ENCODE data around the gene DCT. TPM values are rescaled to one million over a fixed set of nuclear protein-coding genes. Genes with fewer than 3 reads are reported as not detected.
"Not testable (repeated sequence)": the region's sequence is repeated elsewhere in the genome, so short reads cannot be mapped to it uniquely, and the experiment has no call there.

Gene DCT
- total RNA-seq = under 1 TPM in 1 of 2 experiments, not detected in 1; 0.10 TPM

DNA sequence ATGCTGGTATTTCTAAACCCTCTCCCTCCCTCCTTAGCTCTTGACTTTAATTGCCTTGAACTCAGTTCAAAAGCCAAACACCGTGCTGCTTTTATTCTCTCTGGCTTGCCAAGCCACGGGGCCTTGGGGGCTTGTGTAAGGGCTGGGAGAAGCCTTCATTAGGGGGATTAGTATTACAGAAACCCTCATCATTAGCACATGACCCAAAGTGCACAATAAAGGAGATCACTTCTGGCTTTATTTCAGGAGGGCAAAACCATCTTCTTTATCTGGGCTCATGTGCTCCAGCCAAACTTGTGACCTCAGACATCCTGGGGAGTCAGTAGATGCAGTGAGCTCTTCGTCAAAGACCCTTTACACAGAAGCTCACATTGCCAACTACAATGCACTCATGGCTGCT lies at the start of gene DCT:
Gene DCT (minus strand): TSS at position 67 of the 400 bp plus-strand sequence. CDS start 427 bp downstream, outside the sequence.
- Mint-ChIP-seq H3K4me1 (ENCODE audit: low read depth) (no peaks in the 10 kb centered on the region), H3K27ac (no peak within 1 kb of the TSS), H3K9me3 (no peaks in the 10 kb centered on the region), H3K4me3 (no peak within 1 kb of the TSS), H3K36me3 (ENCODE audit: low read depth) (no peaks in the 10 kb centered on the region), H3K27me3 (ENCODE audit: low read depth) (no peaks in the 10 kb centered on the region)
- CTCF ChIA-PET = interaction anchor here (1.0 kb wide), 1 partner anchor 510 kb away, joined by 3 read pairs; no protein-coding TSS in a partner anchor
- DNase-seq = no peak
- intact Hi-C loops (cut with micrococcal nuclease) = no loop called here

DNA sequence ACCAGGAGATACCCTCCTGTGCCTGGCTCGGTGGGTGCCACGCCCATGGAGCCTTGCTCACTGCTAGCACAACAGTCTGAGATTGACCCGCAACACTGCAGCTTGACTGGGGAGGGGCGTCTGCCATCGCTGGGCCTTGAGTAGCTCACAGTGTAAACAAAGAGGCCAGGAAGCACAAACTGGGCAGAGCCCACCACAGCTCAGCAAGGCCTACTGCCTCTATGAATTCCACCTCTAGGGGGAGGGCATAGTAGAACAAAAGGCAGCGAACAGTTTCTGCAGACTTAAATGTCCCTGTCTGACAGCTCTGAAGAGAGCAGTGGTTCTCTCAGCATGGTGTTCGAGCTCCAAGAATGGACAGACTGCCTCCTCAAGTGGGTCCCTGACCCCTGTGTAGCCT lies 47.5 kb upstream of the DCT start:
- H3K4me1 Mint-ChIP-seq (ENCODE audit: low read depth); DNase-seq; H3K4me3 Mint-ChIP-seq; CTCF ChIA-PET; H3K27ac Mint-ChIP-seq; H3K27me3 Mint-ChIP-seq (ENCODE audit: low read depth); H3K36me3 Mint-ChIP-seq (ENCODE audit: low read depth); intact Hi-C loops (cut with micrococcal nuclease): not testable (repeated sequence)
- peaks cover 10% of the 10 kb centered on the region for H3K9me3 Mint-ChIP-seq

DNA sequence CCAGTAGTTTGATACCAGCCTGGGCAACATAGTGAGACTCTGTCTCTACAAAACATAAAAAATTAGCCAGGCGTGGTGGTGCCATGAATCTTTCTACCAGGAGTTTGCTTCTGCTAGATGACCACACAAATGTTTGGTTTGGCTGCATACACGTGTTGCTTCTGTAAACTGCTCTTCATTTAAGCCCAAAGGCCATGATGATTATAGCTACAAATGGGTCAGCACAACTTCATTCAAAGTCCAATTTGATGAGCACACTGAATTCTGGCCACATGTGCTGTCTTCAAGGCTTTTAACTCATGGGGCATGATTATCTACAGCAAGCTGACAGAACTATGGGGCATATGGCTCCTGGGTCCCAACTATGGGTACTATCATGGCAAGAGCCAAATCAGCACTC lies 46.3 kb upstream of the DCT start:
- CTCF ChIA-PET = no interaction called here

DNA sequence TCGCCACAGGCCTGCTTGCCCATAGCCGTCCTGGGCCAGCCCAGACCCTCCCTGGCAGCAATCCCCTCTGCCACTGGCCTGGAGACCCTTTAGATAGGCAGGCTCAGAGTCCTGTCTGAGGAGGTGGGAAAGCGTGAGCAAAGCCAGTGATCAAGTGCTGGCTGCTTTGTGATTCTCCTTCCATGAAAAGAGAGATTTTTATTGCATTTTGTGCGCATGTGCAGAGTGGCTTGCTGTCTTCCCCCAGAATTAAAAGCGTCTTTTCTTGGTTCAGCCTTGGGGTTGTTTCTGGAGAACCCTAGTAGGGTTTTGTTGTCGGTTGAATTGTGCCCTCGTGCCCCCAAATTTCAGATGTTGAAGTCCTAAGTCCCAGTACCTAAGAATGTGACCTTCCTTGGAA lies 44.9 kb upstream of the DCT start:
- Mint-ChIP-seq H3K4me3 (no peak overlapping the region), H3K9me3 (no peaks in the 10 kb centered on the region), H3K27ac (no peak overlapping the region), H3K4me1 (ENCODE audit: low read depth) (no peaks in the 10 kb centered on the region), H3K27me3 (ENCODE audit: low read depth) (no peaks in the 10 kb centered on the region), H3K36me3 (ENCODE audit: low read depth) (no peaks in the 10 kb centered on the region)
- no peak for DNase-seq
- CTCF ChIA-PET = interaction anchor here (0.7 kb wide), 1 partner anchor 55 kb away, joined by 3 read pairs; no protein-coding TSS in a partner anchor
- intact Hi-C loops (cut with micrococcal nuclease) = no loop called here

More for the DNA sequence above, 46.3 kb upstream of the DCT start:
- H3K9me3 Mint-ChIP-seq = peaks cover 3% of the 10 kb centered on the region
- intact Hi-C loops (cut with micrococcal nuclease) = no loop called here
- H3K27me3 Mint-ChIP-seq (ENCODE audit: low read depth) = no peaks in the 10 kb centered on the region
- H3K4me3 Mint-ChIP-seq = no peak overlapping the region
- no peaks in the 10 kb centered on the region for H3K4me1 Mint-ChIP-seq (ENCODE audit: low read depth)
- no peaks in the 10 kb centered on the region for H3K36me3 Mint-ChIP-seq (ENCODE audit: low read depth)
- no peak for DNase-seq
- no peak overlapping the region for H3K27ac Mint-ChIP-seq

DNA sequence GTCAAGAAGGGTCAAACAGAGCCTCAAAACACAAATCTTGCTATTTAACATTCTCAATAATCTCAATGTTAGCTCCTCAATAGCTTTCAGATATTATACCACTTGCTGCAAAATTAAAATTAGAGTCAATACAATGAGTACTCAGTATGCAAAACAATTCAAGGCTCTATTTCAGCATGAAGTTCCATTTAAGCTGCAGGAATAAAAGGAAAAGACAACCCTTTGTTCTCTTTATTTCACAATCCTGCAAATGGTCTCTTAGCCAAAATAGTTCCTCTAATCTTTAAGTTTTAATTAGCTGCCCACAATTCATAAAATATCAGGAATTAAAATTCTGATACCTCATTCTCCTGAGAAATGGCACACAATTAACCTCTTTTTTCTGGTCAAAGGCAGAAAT lies 40.5 kb upstream of the DCT start:
- no peak overlapping the region for H3K27ac Mint-ChIP-seq
- H3K36me3 Mint-ChIP-seq (ENCODE audit: low read depth) = peaks cover 1% of the 10 kb centered on the region
- CTCF ChIA-PET = interaction anchor here (0.6 kb wide), 1 partner anchor 777 kb away, joined by 3 read pairs; no protein-coding TSS in a partner anchor
- H3K4me3 Mint-ChIP-seq = no peak overlapping the region
- peaks cover 2% of the 10 kb centered on the region for H3K27me3 Mint-ChIP-seq (ENCODE audit: low read depth)
- H3K4me1 Mint-ChIP-seq (ENCODE audit: low read depth) = no peaks in the 10 kb centered on the region
- DNase-seq = no peak
- intact Hi-C loops (cut with micrococcal nuclease) = no loop called here
- H3K9me3 Mint-ChIP-seq = no peaks in the 10 kb centered on the region

DNA sequence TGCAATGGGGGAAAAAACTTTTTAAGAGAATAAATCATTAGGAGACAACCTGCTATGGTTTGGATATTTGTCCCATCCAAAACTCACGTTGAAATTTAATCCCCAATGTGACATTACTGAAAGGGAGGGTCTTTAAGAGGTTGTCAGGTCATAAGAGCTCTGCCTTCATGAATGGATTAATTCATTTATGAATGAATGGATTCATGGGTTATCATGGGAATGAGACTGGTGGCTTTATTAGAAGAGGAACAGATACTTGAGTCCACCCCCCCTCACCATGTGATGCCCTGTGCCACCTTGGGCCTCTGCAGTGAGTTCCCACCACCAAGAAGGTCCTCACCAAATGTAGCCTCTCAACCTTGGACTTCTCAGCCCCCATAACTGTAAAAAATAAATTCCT lies 37.0 kb upstream of the DCT start:
- Mint-ChIP-seq H3K4me3 (no peak overlapping the region), H3K27me3 (ENCODE audit: low read depth) (peaks cover 5% of the 10 kb centered on the region), H3K27ac (no peak overlapping the region), H3K4me1 (ENCODE audit: low read depth) (no peaks in the 10 kb centered on the region), H3K36me3 (ENCODE audit: low read depth) (peaks cover 1% of the 10 kb centered on the region), H3K9me3 (no peaks in the 10 kb centered on the region)
- no peak for DNase-seq
- intact Hi-C loops (cut with micrococcal nuclease) = no loop called here
- CTCF ChIA-PET = no interaction called here

DNA sequence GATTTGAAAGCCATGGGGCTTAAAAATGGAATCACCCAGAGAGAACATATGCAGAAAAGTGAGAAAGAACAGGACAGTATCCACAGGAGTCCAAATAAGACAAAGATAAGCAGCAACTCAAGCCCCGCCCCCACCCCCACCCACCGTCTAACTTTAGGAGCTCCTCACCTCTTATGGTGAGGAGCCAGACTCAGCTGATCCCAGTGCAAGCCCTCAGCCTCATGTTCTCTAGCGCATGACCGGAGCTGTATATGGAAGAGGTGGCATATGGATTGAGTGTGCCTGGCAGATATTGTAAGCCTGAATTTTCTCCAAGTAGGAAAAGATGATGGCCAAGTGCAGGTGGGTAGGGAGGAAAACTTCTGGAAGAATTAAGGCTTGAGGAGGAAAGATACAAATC lies 36.4 kb upstream of the DCT start:
- Mint-ChIP-seq H3K9me3 (no peaks in the 10 kb centered on the region), H3K4me1 (ENCODE audit: low read depth) (no peaks in the 10 kb centered on the region), H3K4me3 (no peak overlapping the region), H3K27me3 (ENCODE audit: low read depth) (peaks cover 7% of the 10 kb centered on the region), H3K36me3 (ENCODE audit: low read depth) (peaks cover 1% of the 10 kb centered on the region), H3K27ac (no peak overlapping the region)
- CTCF ChIA-PET = interaction anchor here (0.7 kb wide), 1 partner anchor 10 kb away, joined by 3 read pairs; no protein-coding TSS in a partner anchor
- intact Hi-C loops (cut with micrococcal nuclease) = no loop called here
- DNase-seq = no peak

DNA sequence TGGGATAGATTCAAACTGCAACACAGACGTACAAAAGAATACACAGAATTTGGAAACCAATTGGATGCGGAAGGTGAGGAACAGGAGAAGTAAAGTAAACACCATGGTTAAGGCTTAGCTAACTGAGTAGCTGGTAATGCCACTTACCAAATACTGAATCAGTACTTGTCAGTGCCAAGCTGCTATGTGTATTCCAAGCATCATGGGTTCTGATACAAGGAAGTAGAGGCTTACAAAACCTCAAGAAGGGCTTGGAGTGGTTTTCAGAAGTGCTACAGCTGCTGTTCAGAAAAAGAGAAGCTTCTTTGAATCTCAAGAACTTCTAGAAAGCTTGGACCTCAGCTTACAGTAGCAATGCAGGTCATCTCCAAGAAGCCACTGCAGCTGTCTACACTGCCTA lies 35.9 kb upstream of the DCT start:
- Mint-ChIP-seq H3K27ac (no peak overlapping the region), H3K4me3 (no peak overlapping the region), H3K36me3 (ENCODE audit: low read depth) (peaks cover 1% of the 10 kb centered on the region), H3K27me3 (ENCODE audit: low read depth) (peaks cover 11% of the 10 kb centered on the region), H3K4me1 (ENCODE audit: low read depth) (no peaks in the 10 kb centered on the region), H3K9me3 (no peaks in the 10 kb centered on the region)
- intact Hi-C loops (cut with micrococcal nuclease) = no loop called here
- no peak for DNase-seq
- CTCF ChIA-PET = interaction anchor here (0.7 kb wide), 1 partner anchor 9 kb away, joined by 3 read pairs; no protein-coding TSS in a partner anchor

DNA sequence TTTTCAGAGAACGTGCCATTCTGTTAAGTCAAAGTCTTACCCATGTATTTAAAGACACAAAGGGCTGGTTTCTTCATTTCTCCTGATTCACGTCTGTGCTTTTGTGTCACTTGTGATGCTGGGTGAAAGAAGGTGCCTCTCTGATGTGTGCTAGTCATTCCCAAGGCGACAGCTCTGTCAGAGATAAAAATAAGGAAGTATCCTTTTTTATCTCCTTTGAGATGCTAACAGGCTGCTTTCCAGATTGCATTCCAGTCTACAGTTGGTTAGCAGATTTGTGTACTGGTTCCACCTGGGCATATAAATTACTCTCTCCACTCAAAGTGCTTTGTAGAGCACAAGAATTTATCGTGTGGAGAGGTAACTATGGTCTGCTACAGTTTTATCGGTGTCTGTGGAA lies 33.5 kb upstream of the DCT start:
- Mint-ChIP-seq H3K4me3 (no peak overlapping the region), H3K4me1 (ENCODE audit: low read depth) (peaks cover 9% of the 10 kb centered on the region), H3K9me3 (no peaks in the 10 kb centered on the region), H3K27me3 (ENCODE audit: low read depth) (peaks cover 11% of the 10 kb centered on the region), H3K27ac (no peak overlapping the region), H3K36me3 (ENCODE audit: low read depth) (no peaks in the 10 kb centered on the region)
- CTCF ChIA-PET = interaction anchor here (0.6 to 0.7 kb wide), 2 partner anchors 107 to 1395 kb away, joined by 3 to 4 read pairs; no protein-coding TSS in a partner anchor
- no peak for DNase-seq
- intact Hi-C loops (cut with micrococcal nuclease) = no loop called here

DNA sequence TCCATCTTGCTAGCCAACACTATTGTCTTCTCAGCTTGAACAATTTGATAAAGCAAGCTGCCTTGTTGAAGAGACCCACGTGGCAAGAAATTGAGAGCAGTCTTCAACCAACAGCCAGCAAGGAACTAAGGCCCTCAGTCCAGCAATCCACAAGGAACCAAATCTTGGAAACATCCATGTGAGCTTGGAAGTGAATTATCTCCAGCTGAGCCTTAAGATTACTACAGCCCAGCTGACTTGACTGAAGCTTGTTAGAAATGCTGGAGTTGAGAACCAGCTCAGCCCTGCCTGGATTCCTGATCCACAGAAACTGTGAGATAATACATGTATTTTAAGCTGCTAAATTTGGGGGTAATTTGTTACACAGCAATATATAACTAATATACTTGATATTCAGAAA lies 26.2 kb upstream of the DCT start:
- intact Hi-C loops (cut with micrococcal nuclease) = no loop called here
- CTCF ChIA-PET = interaction anchor here (0.6 to 0.7 kb wide), 2 partner anchors 10 to 91 kb away, joined by 3 read pairs; no protein-coding TSS in a partner anchor
- no peak for DNase-seq
- Mint-ChIP-seq H3K4me3 (no peak overlapping the region), H3K4me1 (ENCODE audit: low read depth) (peaks cover 21% of the 10 kb centered on the region), H3K27ac (no peak overlapping the region), H3K9me3 (no peaks in the 10 kb centered on the region), H3K27me3 (ENCODE audit: low read depth) (peaks cover 2% of the 10 kb centered on the region), H3K36me3 (ENCODE audit: low read depth) (no peaks in the 10 kb centered on the region)

DNA sequence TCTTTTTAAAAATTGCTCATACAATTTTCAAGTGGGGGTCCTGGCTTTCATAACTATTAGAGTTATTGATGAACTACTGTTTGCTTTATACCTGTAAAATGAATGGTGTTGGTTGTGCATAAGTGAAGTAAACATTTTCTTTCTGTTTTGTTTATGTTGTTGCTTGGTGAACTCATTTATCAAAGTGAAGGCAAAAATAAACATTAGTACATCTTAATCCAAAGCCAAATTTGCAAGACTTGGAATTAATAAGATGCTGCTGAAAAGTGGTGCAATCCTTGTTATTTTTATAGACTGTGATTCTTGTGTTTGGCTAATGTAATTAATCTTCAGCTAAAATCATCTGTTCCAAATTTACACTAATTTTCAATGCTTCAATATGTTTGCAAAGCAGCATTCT lies 24.4 kb upstream of the DCT start:
- no peak for DNase-seq
- peaks cover 20% of the 10 kb centered on the region for H3K4me1 Mint-ChIP-seq (ENCODE audit: low read depth)

DNA sequence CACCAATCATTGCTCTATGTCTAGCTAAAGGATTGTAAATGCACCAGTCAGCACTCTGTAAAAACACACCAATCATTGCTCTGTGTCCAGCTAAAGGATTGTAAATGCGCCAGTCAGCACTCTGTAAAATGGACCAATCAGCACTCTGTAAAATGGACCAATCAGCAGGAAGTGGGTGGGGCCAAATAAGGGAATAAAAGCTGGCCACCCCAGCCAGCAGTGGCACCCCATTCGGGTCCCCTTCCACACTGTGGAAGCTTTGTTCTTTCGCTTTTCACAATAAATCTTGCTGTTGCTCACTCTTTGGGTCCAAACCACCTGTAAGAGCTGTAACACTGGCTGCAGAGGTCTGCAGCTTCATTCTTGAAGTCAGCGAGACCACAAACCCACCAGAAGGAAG lies 19.3 kb upstream of the DCT start:
- H3K9me3 Mint-ChIP-seq; H3K27me3 Mint-ChIP-seq (ENCODE audit: low read depth); DNase-seq; H3K4me1 Mint-ChIP-seq (ENCODE audit: low read depth); H3K27ac Mint-ChIP-seq; intact Hi-C loops (cut with micrococcal nuclease); H3K4me3 Mint-ChIP-seq; H3K36me3 Mint-ChIP-seq (ENCODE audit: low read depth): not testable (repeated sequence)
- CTCF ChIA-PET = interaction anchor here (1.1 kb wide), 1 partner anchor 103 kb away, joined by 3 read pairs; no protein-coding TSS in a partner anchor

More for the DNA sequence above, 24.4 kb upstream of the DCT start:
- Mint-ChIP-seq H3K9me3 (no peaks in the 10 kb centered on the region), H3K27me3 (ENCODE audit: low read depth) (no peaks in the 10 kb centered on the region), H3K36me3 (ENCODE audit: low read depth) (no peaks in the 10 kb centered on the region), H3K27ac (no peak overlapping the region), H3K4me3 (no peak overlapping the region)
- intact Hi-C loops (cut with micrococcal nuclease) = no loop called here
- CTCF ChIA-PET = no interaction called here

DNA sequence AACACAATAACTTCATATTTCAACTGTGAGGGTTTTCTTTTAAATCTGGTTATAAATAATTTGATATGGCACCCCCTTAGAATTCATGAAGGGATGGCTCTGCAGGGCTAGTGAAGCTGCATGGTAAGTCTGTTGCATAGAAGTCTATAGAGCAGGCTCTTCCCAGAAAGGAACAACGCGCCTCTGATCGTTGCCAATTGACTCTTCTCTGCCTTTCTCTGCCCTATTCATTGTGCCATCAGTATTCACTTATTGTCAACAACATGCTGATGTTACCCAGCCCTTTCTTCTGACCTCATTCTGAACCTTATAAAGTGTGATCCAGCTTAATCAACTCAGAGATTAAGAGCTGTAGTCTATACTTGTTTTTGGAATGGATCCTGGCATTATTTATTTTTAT lies 16.3 kb upstream of the DCT start:
- CTCF ChIA-PET = interaction anchor here (1.0 kb wide), 1 partner anchor 25 kb away, joined by 3 read pairs; no protein-coding TSS in a partner anchor
- Mint-ChIP-seq H3K27ac (no peak overlapping the region), H3K4me3 (no peak overlapping the region), H3K36me3 (ENCODE audit: low read depth) (no peaks in the 10 kb centered on the region), H3K27me3 (ENCODE audit: low read depth) (no peaks in the 10 kb centered on the region), H3K4me1 (ENCODE audit: low read depth) (no peaks in the 10 kb centered on the region), H3K9me3 (peaks cover 3% of the 10 kb centered on the region)
- intact Hi-C loops (cut with micrococcal nuclease) = no loop called here
- DNase-seq = no peak
